HG03571 (cell line): ENCODE results near the gene GPR142.

Experiments
- ATAC-seq: cut with Tn5 transposase; IDR thresholded peaks from one replicate; pipeline ENCODE4 v1.9.1; 2021; ENCODE audit not compliant: unreplicated experiment

GPR142 gene

GRCh38 chr17:74343526-74344284 is 23.6 kb upstream of the GPR142 start:
- ATAC-seq, result no peak

GRCh38 chr17:74344658-74345057 is 22.6 kb upstream of the GPR142 start:
- ATAC-seq, result no peak

GRCh38 chr17:74345433-74346241 is 21.7 kb upstream of the GPR142 start:
- no peak for ATAC-seq

GRCh38 chr17:74347646-74348045 is 19.7 kb upstream of the GPR142 start:
- ATAC-seq, result no peak

DNA sequence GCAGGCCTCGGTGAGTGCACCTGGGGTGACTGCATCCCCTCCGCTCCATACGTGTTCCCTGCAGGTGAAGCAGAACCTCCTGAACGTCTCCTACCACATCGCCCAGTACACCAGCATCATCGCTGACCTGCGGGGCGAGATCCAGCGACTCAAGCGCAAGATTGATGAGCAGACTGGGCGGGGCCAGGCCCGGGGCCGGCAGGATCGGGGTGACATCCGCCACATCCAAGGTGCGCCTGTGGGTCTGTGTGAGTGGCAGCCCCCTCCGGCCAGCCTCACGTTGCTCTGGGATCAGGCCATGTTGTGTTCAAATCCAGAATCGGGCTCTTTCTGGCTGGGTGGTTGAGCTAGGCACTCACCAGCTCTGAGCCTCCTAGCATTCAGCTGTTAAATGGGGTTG is 18.2 kb upstream of the GPR142 start:
- ATAC-seq, result no peak

DNA sequence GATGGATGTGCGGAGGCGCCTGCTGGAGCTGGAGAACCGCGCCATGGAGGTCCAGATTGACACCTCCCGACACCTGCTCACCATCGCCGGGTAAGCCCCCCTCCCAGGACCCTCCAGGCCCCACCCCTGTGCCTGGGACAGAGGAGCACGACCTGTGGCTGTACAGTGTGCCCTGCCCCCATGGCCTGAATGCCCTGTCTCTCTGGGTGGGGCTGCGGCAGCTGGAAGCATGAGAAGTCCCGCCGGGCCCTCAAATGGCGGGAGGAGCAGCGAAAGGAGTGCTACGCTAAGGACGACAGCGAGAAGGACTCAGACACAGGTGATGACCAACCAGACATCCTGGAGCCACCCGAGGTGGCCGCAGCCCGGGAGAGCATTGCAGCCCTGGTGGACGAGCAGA is 16.8 kb upstream of the GPR142 start:
- no peak for ATAC-seq

DNA sequence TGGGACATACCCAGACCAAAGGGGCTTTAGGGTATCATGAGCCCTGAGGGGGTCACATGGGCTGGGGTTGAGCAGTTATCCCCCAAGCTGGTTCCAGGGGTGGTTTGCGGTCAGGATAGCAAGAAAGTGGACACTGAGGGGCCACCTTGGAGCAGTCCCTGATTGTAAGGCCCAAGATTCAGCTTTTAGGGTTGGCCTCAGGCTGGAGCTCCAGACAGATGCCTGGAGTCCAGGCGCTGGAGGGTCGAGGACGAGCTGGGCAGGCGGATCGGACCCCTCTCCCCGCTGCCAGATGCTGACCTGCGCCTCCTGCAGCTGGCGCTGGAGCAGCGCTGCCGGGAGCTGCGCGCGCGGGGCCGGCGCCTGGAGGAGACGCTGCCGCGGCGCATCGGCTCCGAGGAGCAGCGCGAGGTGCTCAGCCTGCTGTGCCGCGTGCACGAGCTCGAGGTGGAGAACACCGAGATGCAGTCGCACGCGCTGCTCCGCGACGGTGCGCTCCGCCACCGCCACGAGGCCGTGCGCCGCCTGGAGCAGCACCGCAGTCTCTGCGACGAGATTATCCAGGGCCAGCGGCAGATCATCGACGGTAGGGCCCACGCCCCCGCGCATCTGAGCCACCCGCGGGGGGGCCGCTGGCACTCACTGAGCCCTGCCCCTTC is 15.6 kb upstream of the GPR142 start:
- ATAC-seq, result no peak

GRCh38 chr17:74353446-74354060 is 13.8 kb upstream of the GPR142 start:
- no peak for ATAC-seq

DNA sequence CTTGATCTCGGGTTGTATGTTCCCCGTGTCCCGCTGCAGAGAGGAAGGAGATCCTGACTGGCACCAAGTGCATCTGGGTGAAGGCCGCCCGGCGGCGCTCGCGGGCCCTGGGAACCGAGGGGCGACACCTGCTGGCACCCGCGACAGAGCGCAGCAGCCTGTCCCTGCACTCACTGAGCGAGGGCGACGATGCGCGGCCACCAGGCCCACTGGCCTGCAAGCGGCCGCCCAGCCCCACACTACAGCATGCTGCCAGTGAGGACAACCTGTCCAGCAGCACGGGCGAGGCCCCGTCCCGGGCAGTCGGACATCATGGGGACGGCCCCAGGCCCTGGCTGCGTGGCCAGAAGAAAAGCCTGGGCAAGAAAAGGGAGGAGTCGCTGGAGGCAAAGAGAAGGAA is 13.2 kb upstream of the GPR142 start:
- ATAC-seq, result no peak

- ATAC-seq, result no peak
Observed at GRCh38 chr17:74354561-74354960, 12.7 kb upstream of the GPR142 start.

DNA sequence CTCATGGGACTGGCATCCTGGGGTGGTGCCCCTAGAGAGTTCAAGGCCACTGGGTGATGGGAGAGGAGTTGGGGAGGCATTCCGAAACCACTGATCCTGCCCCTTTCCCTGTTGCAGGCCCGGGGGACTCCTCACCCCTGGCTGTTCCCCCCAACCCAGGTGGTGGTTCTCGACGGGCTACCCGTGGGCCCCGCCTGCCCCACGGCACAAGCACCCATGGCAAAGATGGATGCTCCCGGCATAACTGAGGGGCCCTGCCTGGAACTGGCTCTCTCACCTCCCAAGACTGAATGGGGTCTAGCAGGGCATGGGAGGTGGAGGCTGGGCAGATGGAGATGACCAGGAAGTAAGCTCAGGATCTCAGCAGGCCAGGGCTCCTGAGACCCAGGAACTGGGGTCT is 12.2 kb upstream of the GPR142 start:
- ATAC-seq, result no peak

- no peak for ATAC-seq
Observed at GRCh38 chr17:74356646-74357465, 10.4 kb upstream of the GPR142 start.

- no peak for ATAC-seq
Observed at GRCh38 chr17:74357466-74357809, 9.9 kb upstream of the GPR142 start.

GRCh38 chr17:74358697-74359096 is 8.6 kb upstream of the GPR142 start:
- no peak for ATAC-seq

DNA sequence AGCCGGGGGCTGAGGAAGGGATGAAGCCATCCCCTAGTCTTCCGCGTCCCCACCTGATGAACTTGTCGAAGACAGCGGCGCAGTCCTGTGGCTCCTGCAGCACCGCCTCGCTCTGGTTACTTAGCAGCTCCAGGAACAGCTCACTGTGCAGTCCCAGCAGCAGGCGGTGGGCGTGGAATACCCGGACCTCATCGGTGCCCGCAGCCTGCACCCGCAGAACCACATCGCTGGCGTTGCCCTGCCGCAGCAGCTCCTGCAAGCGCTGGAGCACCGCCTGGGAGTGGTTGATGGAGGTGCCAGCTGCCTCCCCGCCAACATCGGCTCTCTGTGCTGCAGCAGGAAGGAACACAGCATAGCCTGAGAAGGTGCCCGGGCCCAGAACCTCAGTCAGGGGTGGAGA is 7.4 kb upstream of the GPR142 start:
- no peak for ATAC-seq

DNA sequence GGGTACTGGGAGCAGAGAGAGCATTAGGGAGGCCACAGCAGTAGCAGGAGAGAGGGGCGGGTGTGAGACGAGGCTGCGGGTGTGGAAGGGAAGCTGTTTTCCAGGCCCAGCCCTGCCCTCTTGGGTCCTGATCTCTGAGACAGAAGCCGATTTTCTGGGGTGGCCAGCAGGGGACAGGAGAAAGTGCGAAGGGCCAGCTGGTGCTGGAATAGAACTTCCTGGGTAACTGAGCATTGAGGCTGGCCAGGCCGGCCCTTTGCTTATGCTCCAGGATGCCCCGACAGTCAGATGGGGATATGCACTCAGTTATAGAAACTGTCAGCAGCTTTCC is 6.4 kb upstream of the GPR142 start:
- no peak for ATAC-seq

DNA sequence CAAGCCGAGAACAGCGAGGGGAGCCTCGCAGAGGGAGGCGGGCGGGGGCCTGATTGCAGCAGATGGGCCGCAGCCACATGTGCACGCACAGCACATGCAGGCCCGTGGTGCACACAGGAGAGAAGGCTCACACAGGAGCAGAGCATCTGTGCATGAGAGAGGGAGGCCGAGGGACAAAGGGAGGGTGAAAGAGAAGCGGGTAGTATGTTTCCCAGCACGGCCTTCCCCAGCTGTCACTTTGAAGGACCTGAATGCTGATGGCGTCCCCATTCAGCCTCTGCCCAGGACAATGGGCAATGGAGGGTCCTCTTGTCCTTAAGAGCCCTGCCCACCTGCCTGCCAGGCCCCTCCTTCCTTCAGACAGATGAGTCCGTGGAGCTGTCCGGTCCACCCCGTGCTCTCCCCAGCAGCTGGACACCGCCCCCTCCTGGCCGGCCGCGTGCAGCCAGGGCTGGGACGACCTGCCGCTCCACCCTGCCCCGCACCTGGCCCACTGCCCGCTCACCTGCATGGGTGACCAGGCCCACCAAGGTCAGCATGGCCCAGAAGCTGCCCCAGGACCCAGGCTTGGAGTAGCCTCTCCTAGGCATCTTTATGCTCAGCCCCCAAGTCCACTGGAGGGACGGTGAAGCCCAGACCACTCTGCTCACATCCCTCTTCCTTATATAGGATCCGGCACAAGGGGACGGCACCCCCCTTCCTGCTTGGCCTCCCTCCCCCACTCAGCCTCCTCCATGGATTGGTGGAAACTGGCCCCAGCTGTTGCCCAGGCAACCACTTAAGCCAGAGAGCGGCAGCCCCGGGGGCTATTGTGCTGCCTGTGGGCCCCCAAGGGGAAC is 5.9 kb upstream of the GPR142 start, which contains the start of gene BTBD17:
Gene BTBD17 (minus strand): TSS at position 639 of the 839 bp plus-strand sequence. CDS start 49 bp downstream, at position 590.
- no peak for ATAC-seq

DNA sequence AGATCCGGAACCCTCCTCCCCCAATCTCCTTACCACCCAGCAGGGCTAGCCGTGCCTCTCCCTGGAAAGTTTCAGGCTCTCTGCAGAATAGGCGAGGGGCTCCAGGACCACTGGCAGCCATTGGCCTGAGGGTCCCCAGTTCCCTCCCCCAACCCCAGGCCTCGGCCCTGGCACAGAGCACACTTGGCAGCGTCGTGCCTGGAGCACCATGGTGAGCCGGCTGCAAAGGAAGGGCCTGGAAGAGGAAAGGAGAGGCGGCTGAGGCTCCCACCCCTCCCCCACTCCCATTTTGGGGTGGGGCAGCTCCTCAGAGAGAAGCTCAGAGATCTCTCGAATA is 5.3 kb upstream of the GPR142 start:
- no peak for ATAC-seq

GRCh38 chr17:74362810-74363498 is 4.4 kb upstream of the GPR142 start:
- ATAC-seq, result no peak
